GM19397 (cell line): Measurements from ENCODE around the gene ZSCAN5A.
"Not testable (repeated sequence)": the region's sequence is repeated elsewhere in the genome, so short reads cannot be mapped to it uniquely, and the experiment has no call there.

Experiments
- ATAC-seq: cut with Tn5 transposase; IDR thresholded peaks from one replicate; pipeline ENCODE4 v1.9.1; 2021; ENCODE audit warnings: mild to moderate bottlenecking, moderate library complexity; ENCODE audit not compliant: unreplicated experiment

Gene ZSCAN5A

DNA sequence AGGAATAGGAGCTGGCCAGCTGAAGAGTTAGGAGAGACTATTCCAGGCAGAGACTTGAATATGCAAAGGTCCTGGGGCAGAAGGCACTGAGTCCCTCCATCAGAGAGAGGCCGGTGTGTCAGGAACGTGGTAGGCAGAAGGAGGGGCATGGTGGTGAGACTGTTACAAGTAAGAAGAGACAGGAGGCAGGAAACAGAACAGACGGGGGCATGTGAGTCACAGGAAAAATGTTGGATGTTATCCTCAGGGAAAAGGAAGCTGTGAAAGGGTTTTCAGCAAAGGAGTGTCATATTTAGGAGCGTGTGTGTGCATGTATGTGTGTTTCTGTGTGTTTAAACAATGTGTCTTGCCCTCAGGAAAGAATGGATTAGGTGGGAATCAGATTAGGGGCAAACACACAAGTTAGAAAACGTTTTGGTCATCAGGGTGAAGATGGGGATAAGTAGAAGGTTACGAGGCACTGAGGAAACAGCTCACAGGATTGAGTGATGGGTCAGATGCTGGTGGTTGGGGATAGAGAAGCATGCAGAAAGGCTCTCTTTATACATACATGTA is 41.0 kb downstream of the ZSCAN5A start:
- ATAC-seq: no peak

DNA sequence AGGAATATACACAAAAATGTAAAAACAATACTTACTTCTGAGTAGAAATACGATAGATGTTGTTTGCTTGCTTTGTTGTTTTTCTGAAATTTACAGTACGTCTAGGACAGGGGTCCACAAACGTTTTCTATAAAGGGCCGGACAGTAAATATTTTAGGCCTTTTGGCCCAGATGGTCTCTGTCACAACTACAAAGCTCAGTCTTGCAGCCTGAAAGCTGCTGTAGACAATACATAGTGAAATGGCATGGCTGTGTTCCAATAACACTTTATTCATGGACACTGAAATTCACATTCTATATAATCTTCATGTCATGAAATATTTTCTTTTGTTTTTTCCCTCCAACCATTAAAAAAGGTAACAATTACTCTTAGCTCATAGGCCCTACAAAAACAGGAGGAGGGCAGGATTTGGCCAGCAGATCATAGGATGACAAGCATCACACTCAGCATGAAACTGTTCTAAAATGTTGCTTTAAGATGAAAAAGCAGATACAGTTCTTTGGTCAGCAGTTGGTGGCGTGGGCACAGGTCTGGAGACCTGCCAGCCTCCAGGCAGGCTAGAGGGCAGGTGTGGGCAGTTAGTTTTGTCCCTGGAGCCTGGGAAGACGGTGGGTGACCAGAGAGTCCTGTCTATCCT is 42.4 kb downstream of the ZSCAN5A start, which contains the start of gene EDDM13:
TSS of gene EDDM13 (plus strand) at position 588 of the 638 bp plus-strand sequence. CDS start 87 bp downstream, outside the sequence.
- no peak for ATAC-seq

GRCh38 chr19:56271151-56271550 is 43.5 kb downstream of the ZSCAN5A start:
- ATAC-seq: no peak

DNA sequence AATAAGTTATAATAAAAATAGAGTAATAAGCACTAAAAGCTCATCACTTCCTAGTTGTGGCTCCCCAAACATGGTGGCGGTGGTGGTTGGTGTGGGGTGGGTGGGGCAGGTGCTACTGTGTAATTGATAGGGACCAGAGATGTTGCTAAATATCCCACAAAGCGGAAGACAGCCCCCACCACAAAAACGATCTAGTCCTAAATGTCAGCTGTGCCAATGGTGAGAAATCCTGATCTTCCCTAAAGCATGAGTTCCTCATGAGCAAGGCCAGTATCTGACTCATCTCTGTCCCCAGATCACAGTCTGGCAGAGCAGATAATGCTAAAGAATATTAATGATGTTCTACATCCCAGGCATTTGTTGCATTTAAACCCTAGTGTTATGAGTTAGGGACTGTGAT is 44.0 kb downstream of the ZSCAN5A start:
- ATAC-seq: no peak

- no peak for ATAC-seq
Observed at GRCh38 chr19:56269348-56269747, 45.3 kb downstream of the ZSCAN5A start.

- no peak for ATAC-seq
Observed at GRCh38 chr19:56266051-56266450, 48.6 kb downstream of the ZSCAN5A start.

GRCh38 chr19:56263319-56263718 is 51.3 kb downstream of the ZSCAN5A start:
- no peak for ATAC-seq

- ATAC-seq: not testable (repeated sequence)
Observed at GRCh38 chr19:56261932-56262331, 52.7 kb downstream of the ZSCAN5A start.

DNA sequence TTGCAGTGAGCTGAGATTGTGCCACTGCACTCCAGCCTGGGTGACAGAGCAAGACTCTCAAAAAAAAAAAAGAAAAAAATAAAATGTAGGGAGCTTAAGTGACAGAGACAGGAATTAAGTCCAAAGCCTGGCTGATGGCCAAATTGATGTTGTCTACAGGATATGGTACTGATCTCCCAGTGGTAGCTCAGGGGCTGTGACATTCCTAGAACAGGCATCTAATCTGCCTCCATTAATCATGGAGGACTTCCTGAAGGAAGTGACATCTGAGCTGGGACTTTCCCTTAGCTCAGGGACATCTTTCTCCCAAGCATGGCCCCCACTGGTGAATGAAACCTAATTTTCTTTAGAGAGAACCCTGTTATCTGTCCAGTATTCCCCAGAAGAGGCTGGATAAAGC is 53.5 kb downstream of the ZSCAN5A start:
- ATAC-seq: no peak

- no peak for ATAC-seq
Observed at GRCh38 chr19:56258272-56258671, 56.4 kb downstream of the ZSCAN5A start.

DNA sequence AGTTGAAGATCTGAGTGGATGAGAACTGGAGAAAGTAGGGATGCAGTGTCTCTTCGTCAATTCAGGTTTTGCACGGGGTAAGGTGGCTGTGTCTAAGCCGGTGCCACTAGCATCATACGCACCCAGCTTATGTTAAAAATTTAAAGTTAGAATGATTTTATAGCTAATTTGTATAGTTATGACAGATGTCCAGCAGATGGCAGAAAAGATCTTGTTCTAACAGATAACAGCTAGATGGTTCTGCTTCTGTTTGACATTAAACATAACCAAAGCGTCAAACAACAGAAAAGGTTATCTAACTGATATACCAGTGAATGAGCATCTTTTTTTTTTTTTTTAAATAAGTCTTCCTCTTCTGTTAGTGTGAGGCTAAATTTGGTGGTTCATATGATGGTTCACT is 60.9 kb downstream of the ZSCAN5A start:
- ATAC-seq: no peak

DNA sequence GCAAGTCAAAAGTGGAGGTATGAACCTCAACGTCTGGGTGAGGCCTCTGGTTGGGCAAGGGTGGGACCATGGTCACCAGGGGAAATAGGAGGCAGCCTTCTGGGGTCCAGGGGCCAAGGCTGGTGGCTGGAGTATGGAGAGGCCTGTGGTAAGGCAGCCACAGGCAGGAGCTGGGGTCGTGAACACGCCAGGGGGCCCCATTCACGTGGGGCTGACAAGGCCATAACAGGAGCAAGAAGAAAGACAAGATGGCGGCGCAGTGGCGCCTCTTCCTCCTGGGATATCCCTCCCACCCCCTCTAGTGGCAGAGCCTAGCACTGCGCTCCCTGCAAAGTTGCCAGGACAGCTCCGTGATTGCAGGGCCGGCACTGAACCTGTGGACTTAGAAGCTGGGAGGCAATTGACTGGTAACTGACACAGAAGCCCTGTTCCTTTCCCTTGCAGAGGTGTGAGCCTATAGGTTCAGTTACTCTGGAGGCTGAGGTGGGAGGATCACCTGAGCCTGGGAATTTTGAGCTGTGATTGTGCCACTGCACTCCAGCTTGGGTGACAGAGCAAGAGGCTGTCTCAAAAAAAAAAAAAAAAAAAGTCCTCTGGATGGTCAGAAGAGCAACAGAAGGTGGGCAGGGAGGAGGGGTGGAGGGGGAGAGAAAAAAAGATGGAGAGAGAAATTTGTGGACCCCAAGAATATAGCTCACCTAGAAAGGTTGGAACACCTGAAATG is 61.8 kb downstream of the ZSCAN5A start:
- ATAC-seq: no peak

DNA sequence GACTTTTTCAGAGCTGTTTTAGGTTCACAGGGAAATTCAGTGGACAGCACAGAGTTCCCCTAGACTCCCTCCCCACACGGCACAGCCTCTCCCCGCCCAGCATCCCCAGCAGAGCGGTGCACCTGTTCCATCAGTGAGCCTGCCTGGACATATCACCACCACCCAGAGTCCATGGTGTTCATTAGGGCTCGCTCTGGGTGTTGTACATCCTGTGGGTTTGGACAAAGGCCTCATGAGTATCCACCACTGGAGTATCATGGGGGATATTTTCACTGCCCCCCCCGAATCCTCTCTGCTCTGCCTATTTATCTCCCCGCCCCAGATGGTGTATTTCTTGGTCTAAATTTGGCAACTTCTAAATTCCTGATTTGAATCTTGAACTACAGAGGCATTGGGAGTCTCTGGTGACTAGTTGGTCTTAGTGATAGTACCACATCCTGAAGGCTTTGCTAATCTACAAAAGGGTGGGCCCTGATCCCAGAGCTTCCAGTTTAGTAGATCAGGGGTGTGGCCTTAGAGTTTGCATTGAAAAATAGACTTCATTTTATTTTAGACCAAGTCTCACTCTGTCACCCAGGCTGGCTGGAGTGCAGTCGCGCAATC is 65.8 kb downstream of the ZSCAN5A start:
- not testable (repeated sequence) for ATAC-seq

GRCh38 chr19:56245764-56246163 is 68.9 kb downstream of the ZSCAN5A start:
- not testable (repeated sequence) for ATAC-seq

DNA sequence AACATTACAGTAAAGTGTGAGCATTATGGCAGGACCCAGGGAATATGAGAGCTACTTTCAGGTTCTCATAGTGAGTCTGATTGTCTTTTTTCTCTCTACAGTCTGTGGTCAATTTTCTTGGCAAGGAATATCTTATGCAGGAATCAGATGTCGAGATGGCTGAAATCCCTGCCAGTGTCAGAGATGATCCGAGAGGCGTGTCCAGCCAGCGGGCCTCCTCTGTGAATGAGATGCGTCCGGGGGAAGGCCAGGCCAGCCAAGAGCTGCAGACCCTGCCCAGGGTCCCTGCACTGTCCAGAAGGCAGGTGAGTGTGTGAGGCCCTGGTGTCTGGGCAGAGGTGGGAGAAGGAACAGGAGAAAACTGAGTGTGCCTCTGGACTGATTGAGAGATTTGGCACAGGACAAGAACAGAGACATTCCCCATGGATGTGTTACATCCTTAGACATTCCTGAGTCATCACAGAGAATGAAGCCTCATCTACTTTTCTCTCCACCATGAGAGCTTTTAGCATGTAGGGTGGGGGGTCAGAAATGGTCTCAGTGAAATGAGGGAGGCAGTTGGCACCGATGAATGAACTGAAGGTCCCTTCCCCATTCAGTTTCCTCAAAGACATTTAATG is 69.4 kb downstream of the ZSCAN5A start:
- no peak for ATAC-seq

DNA sequence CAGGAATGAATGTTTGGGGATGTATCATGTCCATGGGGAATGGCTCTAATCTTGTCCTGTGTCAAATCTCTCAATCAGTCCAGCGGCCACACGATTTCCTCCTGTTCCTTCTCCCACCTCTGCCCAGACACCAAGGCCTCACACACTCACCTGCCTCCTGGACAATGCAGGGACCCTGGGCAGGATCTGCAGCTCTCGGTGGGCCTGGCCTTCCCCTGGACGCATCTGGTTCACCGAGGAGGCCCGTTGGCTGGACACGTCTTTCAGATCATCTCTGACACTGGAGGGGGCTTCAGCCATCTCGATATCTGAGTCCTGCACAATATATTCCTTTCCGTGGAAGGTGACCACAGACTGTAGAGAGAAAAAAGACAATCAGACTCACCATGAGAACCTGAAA is 91.2 kb downstream of the ZSCAN5A start:
- no peak for ATAC-seq

- no peak for ATAC-seq
Observed at GRCh38 chr19:56222901-56223300, 91.7 kb downstream of the ZSCAN5A start.

- no peak for ATAC-seq
Observed at GRCh38 chr19:56221851-56222250, 92.8 kb downstream of the ZSCAN5A start.

GRCh38 chr19:56221442-56221841 is 93.2 kb downstream of the ZSCAN5A start:
- not testable (repeated sequence) for ATAC-seq

GRCh38 chr19:56218961-56219360 is 95.7 kb downstream of the ZSCAN5A start:
- no peak for ATAC-seq
